HG02840 (cell line): ENCODE results near the gene VASH2.
A peak's percentile ranks its signal among the peaks of the same experiment; 100 is the strongest.

Source experiments
- ATAC-seq: cut with Tn5 transposase; IDR thresholded peaks from one replicate; pipeline ENCODE4 v1.9.1; 2021; ENCODE audit warnings: mild to moderate bottlenecking, moderate library complexity, moderate number of reproducible peaks; ENCODE audit not compliant: unreplicated experiment, low FRiP score

VASH2 gene

GRCh38 chr1:212928323-212929291, 21.7 kb upstream of the VASH2 start:
- ATAC-seq, result peak; percentile 80

GRCh38 chr1:212930986-212931678, 19.2 kb upstream of the VASH2 start:
- ATAC-seq, result no peak

GRCh38 chr1:212933815-212934471, 16.4 kb upstream of the VASH2 start:
- ATAC-seq, result no peak

- no peak for ATAC-seq
Observed at GRCh38 chr1:212935387-212935981, 14.9 kb upstream of the VASH2 start.

GRCh38 chr1:212937034-212937433, 13.3 kb upstream of the VASH2 start:
- ATAC-seq, result no peak

- no peak for ATAC-seq
Observed at GRCh38 chr1:212938846-212939245, 11.5 kb upstream of the VASH2 start.

GRCh38 chr1:212941452-212941851, 8.9 kb upstream of the VASH2 start:
- no peak for ATAC-seq

GRCh38 chr1:212942679-212943392, 7.5 kb upstream of the VASH2 start:
- no peak for ATAC-seq

GRCh38 chr1:212943393-212943710, 7.0 kb upstream of the VASH2 start:
- ATAC-seq, result no peak

- ATAC-seq, result peak; percentile 56
Observed at GRCh38 chr1:212944229-212944901, 6.0 kb upstream of the VASH2 start.

- no peak for ATAC-seq
Observed at GRCh38 chr1:212945056-212945455, 5.3 kb upstream of the VASH2 start.

GRCh38 chr1:212945463-212946160, 4.7 kb upstream of the VASH2 start:
- ATAC-seq, result no peak

GRCh38 chr1:212946872-212947271, 3.5 kb upstream of the VASH2 start:
- no peak for ATAC-seq

- ATAC-seq, result no peak
Observed at GRCh38 chr1:212949771-212950170, 570 bp upstream of the VASH2 start.

- ATAC-seq, result no peak
Observed at GRCh38 chr1:212951126-212951946, 995 bp downstream of the VASH2 start.

- no peak for ATAC-seq
Observed at GRCh38 chr1:212951947-212952640, 1.8 kb downstream of the VASH2 start.

- ATAC-seq, result no peak
Observed at GRCh38 chr1:212952641-212952976, 2.3 kb downstream of the VASH2 start.

- ATAC-seq, result no peak
Observed at GRCh38 chr1:212953321-212953720, 3.0 kb downstream of the VASH2 start.
